Dedifferentiated amniotic fluid mesenchymal stem cell (primary cell): ENCODE data around the gene VIPR2.

Experiments used
- DNase-seq: peaks from one replicate; pipeline ENCODE4 v3.0.0-alpha.2; 2016; ENCODE audit errors: extremely low spot score

The VIPR2 gene

GRCh38 chr7:159026271-159027055 lies 118.2 kb downstream of the VIPR2 start:
- no peak for DNase-seq

DNA sequence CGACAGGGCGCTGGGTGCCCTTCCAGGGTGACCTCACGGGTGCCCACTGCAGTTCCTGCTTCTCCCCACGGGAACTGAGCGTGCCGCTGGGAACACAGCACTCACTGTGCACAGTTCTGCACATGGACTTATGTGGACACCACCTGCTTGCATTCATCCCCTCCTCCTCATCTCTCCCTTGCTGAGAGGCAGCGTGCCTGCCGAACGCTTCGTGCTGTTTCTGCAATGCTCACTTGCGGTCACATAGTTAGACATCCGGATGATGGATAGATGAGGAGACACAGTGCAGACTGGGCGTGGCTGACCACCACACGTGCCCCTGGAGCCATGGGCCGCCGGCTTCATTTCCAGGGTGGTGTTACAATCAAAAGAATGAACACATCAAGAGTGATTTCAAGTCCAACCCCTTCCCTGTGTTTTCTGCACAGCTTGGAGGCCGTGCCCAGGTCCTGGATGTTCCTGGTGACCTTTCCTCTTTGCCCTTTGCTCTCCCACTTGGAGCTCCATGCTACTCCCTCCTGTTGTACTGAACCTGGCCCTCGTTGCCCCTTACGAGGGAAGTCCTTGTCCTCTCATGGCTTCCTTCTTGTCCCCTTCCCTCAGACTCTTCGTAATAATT lies 119.4 kb downstream of the VIPR2 start:
- no peak for DNase-seq

DNA sequence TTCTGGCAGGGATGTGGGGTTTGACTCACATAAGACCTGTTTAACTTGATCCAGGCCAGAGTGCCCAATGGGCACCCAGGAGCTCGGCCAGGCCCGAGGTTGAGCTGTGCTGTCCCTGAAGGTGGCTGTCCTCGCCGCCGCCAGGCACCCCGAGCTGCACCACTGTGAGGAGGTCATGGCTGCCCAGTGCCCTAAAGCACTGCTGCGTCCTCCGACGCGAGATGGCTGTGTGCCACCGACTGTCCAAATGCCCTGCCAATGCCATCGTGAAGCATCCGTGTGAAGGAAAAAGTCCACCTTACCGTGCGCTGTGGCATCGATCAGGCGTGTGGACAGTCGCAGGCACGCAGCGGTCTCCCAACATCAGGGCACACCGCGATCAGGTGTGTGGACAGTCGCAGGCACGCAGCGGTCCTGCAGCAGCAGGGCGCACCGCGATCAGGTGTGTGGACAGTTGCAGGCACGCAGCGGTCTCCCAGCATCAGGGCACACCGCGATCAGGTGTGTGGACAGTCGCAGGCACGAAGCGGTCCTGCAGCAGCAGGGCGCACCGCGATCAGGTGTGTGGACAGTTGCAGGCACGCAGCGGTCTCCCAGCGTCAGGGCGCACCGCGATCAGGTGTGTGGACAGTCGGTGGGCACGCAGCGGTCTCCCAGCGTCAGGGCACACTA lies 120.3 kb downstream of the VIPR2 start:
- DNase-seq = no peak

GRCh38 chr7:159023746-159024145 lies 120.9 kb downstream of the VIPR2 start:
- DNase-seq = no peak

DNA sequence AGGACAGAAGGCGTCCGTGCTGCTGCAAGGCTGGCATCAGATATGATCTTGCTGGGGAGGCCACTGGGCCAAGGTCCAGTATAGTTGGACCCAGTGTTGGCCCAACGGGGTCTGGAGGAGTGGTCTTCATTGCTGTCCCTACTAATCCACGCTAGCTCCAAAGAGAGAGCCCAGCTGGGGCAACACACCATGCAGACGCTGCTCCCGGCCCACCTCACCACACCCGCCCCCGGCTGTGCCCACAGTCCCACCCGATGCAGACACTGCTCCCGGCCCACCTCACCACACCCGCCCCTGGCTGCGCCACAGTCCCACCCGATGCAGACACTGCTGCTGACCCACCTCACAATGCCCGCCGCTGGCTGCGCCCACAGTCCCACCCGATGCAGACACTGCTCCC lies 121.5 kb downstream of the VIPR2 start:
- no peak for DNase-seq

DNA sequence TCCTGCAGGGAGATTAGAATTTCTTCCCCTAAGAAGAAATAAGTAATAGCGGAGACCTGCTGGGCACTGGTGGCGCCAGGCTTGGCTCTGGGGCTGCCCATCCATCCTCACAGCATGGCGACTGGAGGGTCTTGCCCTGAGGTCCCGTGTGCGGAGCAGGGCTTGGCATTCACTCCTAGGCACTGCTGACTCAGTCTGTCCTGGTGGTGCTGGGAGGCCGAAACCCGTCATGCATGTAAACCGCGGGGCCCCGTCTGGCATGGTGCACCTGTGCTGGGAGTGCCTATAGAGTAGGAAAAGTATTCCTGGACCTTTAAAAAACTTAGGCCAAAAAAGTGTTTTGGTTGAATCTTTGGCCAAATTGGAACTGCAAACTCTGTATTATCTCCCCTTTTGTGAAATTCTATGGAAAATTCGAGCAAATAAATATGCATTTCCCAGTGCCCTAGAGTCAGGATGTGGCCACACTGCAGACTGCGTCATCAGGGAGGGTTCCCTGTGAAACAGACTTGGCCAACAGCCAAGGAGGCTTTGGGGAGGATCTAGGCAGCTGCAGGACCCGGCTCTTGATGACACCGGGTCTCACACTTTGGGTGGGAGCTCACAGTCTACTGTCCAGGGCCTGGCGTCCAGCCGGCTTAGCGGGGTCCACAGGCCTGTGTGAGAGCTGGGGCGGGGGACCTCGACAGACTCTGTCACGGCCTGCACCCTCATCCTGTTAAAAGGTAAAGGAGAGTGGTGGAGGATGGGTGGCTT lies 122.3 kb downstream of the VIPR2 start:
- no peak for DNase-seq

DNA sequence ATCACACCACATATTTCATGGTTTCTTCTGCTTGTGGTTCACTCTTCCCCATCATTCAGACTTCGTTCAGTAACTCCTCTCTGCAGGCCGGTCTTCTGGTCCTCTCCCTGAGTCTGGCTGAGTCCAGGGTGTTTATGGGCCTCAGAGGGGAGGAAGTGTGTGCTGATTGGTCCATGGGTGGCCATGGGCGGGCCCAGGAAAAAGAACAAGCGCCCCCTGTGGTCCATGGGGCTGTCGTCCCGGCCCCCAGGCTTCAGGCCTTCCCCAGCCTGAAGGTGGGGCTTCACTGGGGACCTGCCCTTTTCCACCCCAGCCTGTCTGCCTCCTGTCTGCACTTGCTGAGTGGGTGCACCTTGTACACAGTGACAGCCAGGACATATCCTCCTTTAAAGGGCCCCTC lies 123.7 kb downstream of the VIPR2 start:
- DNase-seq = no peak

DNA sequence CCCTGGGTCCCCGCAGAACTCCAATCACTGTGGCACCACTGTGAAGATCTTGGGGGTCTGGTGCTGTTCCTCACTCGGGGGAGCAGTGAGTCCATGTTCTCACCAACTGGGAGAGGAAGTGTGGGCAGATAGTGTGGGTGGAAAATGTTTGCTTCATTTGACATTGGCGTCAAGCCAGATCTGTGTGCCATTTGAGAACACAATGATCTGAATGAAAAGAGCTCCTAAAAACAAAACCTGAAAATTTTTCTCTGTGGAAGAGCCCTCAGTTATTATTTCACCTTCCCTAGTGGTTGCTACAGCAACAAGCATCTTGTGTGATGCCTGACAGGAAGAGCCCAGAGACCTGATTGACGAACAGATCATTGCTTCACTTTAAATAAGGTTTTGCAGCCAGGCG lies 125.6 kb downstream of the VIPR2 start:
- no peak for DNase-seq

- no peak for DNase-seq
Observed at GRCh38 chr7:159017741-159018140, 126.9 kb downstream of the VIPR2 start.

DNA sequence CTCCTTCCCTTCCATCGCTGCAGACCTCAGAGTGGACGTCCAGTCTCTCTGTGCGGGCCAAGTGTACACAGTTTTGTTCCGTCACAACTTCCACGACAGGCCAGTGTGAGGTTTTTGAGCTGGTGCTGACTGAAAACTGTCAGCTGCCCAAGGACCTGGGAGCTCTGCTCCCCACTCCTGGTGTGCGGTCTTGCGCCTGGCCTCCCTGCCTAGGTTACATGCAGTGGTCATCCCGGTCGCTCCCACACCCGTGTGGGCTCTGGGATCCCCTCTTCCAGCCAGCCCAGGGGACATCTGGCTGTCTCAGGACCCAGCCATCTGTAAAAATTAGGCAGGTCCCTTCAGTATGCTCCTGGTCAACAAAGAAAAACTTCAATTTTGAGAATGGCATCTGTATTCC lies 127.5 kb downstream of the VIPR2 start:
- no peak for DNase-seq

GRCh38 chr7:159016591-159016990 lies 128.1 kb downstream of the VIPR2 start:
- no peak for DNase-seq

GRCh38 chr7:159015454-159016410 lies 128.9 kb downstream of the VIPR2 start:
- DNase-seq = no peak

DNA sequence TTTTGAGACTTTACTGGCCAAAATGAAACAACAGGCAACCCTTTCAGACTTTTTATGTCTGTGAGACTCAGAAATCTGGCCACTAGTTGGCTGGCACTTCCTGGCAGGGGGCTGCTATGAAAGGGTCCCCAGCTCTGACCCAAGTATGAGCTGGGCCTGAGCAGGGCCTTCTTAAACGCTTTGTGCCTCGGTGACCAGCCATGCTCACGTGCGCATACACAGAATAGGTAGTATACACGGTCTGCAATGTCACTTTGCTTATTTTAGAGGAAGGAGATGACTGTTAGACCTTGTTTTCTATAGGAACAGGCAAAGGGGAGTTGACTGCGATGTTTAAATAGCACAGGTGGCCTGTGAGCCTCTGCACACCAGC lies 129.6 kb downstream of the VIPR2 start:
- no peak for DNase-seq

- no peak for DNase-seq
Observed at GRCh38 chr7:159014297-159015062, 130.2 kb downstream of the VIPR2 start.

DNA sequence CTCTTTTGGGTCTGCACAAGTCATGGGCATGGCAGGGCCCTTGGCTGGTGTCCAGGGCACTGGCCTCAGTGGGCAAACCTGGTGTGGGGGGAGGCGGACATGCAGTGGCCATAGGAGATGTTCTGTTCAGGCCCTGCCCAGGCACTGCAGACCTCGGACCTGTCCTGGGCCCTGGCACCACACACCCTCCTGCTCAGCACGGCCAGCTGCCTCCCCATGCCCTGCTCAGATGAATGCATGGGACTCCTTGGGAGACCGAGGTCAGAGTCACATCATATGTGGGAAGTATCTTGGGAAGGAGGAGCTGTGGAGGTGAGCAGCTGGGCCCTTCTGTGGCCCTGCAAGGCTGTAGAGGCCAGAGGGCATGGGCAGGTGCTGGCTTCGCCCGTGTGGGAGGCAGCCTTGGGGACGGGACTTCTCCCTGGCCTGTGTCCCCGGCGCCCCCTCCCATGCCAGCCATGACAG lies 130.8 kb downstream of the VIPR2 start:
- no peak for DNase-seq

DNA sequence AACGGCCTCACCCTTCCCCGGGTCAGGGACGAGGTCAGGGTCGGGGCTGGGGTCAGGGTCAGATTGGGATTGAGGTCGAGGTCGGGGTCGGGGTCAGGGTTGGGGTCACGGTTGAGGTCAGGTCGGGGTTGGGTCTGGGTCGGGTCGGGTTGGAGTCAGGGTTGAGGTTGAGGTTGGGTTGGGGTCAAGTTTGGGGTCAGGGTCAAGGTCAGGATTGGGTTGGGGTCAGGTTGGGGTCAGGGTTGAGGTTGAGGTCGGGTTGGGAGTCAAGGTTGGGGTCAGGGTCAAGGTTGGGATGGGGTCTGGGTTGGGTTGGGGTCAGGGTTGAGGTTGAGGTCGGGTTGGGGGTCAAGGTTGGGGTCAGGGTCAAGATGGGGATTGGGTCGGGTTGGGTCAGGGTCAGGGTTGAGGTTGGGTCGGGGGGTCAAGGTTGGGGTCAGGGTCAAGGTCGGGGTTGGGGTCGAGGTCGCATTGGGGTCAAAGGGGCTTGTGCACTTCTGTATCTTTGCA lies 131.4 kb downstream of the VIPR2 start:
- no peak for DNase-seq

- DNase-seq = no peak
Observed at GRCh38 chr7:159012353-159013069, 132.2 kb downstream of the VIPR2 start.

GRCh38 chr7:159011722-159012022 lies 133.0 kb downstream of the VIPR2 start:
- DNase-seq = no peak

DNA sequence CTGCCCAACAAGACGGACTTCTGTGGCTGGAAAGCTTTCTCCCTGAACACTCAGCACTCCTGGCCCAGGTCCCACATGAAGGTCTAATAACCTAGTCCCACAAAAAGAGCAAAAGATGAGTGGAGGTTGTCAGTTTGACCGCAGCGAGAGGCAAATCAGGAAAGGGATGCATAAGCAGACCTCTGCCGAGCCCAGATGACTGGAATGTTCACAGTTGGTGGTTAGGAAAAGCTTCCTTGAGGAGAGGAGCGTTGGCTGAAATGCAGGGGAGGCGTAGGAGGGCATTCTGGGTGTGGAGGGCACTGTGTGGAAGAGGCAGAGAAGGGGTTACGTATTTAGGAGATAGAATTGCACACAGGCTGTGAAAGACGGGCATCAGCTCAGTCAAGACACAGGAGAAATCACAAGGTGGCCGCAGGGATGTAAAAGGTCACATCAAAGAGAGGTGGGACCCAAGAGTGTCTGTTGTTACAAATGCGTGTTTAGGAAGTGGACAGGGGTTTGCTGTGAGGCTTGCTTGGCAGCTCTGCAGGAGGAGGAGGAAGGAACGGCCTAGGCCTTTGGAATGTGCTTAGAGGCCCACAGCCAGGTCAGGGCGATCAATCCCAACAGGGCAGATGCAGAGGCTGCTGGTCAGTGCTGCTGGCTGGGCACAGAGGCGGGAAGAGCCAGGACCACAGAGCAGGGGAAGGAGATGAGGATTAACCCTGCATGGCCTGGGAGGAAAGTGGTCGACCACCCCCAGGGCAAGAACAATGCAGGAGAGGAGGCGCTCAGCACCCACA lies 133.5 kb downstream of the VIPR2 start:
- DNase-seq = no peak
